CD4-positive, alpha-beta memory T cell (primary cell): ENCODE data around the gene CCDC97. TPM values are rescaled to one million over a fixed set of nuclear protein-coding genes. Genes with fewer than 3 reads are reported as not detected.

Experiments used
- CTCF ChIA-PET: fragments of 350-600 bp; sonication (Branson Sonifier 250); formaldehyde crosslinking; loops from one replicate; lab custom pipeline; 2021; ENCODE audit warnings: inconsistent platforms; ENCODE audit not compliant: partially characterized antibody; lab: Charles Lee
- POLR2A ChIA-PET: fragments of 350-600 bp; sonication (Branson Sonifier 250); formaldehyde crosslinking; loops from one replicate; lab custom pipeline; 2021; ENCODE audit not compliant: partially characterized antibody; lab: Charles Lee
- DNase-seq, 5 donors: peaks; one replicate each; pipeline versions ENCODE4 v3.0.0 to v3.0.0-alpha.2; 2020 to 2022; ENCODE audit warnings: mixed read lengths in 1 of 5
- H3K27ac ChIP-seq: one replicate; pipeline ENCODE4 v1.7.0; 2013; ENCODE audit warnings: low read depth, low read length
- H3K27me3 ChIP-seq: 2 replicates; pipeline ENCODE4 v1.7.0; 2013; ENCODE audit warnings: mild to moderate bottlenecking, low read length, moderate library complexity; ENCODE audit not compliant: insufficient read depth
- H3K36me3 ChIP-seq: 2 replicates; pipeline ENCODE4 v1.7.0; 2013; ENCODE audit warnings: mild to moderate bottlenecking, low read length, moderate library complexity; ENCODE audit not compliant: insufficient read depth
- H3K4me1 ChIP-seq: 2 replicates; pipeline ENCODE4 v1.7.0; 2013; ENCODE audit warnings: mild to moderate bottlenecking, low read length, moderate library complexity; ENCODE audit not compliant: insufficient read depth
- H3K4me3 ChIP-seq, 2 donors: one replicate each; pipeline ENCODE4 v1.7.0; 2013; ENCODE audit warnings: low read length in 2 of 2, mild to moderate bottlenecking in 1 of 2
- H3K9me3 ChIP-seq, 2 donors: one replicate each; pipeline ENCODE4 v1.7.0; 2013; ENCODE audit warnings: low read length in 2 of 2, control low read depth in 1 of 2; ENCODE audit not compliant: control insufficient read depth in 1 of 2
- H3K27ac Mint-ChIP-seq, 7 donors: one replicate each; pipeline ENCODE4 v1.8.0; 2020 to 2021; ENCODE audit warnings: mixed read lengths in 7 of 7, mild to moderate bottlenecking in 6 of 7, inconsistent platforms in 3 of 7, moderate library complexity in 3 of 7
- H3K27me3 Mint-ChIP-seq, 2 donors: one replicate each; pipeline ENCODE4 v1.8.0; 2020 to 2021; ENCODE audit warnings: mixed read lengths in 2 of 2
- H3K36me3 Mint-ChIP-seq, 2 donors: one replicate each; pipeline ENCODE4 v1.8.0; 2020 to 2021; ENCODE audit warnings: mixed read lengths in 2 of 2, inconsistent platforms in 1 of 2, mild to moderate bottlenecking in 1 of 2
- H3K4me1 Mint-ChIP-seq, 4 donors: one replicate each; pipeline ENCODE4 v1.8.0; 2020 to 2021; ENCODE audit warnings: mixed read lengths in 4 of 4, mild to moderate bottlenecking in 1 of 4
- H3K4me3 Mint-ChIP-seq, 8 donors: one replicate each; pipeline ENCODE4 v1.8.0; 2020 to 2021; ENCODE audit warnings: mixed read lengths in 8 of 8, mild to moderate bottlenecking in 7 of 8, moderate library complexity in 6 of 8, inconsistent platforms in 3 of 8
- H3K9me3 Mint-ChIP-seq, 8 donors: one replicate each; pipeline ENCODE4 v1.8.0; 2020 to 2021; ENCODE audit warnings: mixed read lengths in 8 of 8, mild to moderate bottlenecking in 5 of 8, inconsistent platforms in 3 of 8, moderate library complexity in 1 of 8
- intact Hi-C: fragments of 100-400 bp; cut with micrococcal nuclease; formaldehyde crosslinking; loops from one replicate; pipeline ENCODE4 v1.15.1; 2023
- polyA plus RNA-seq, 2 donors: library from polyadenylated mRNA; unstranded; fragments of 300-500 nt; fragmentation: Illumina TruSeq; gene quantifications; one replicate each; pipeline ENCODE4 v1.2.3, GENCODE V29; 2021
- total RNA-seq, 2 experiments: library from RNA; stranded (reverse); gene quantifications; one replicate each; pipeline ENCODE4 v1.2.3, GENCODE V29; 2021

CCDC97 gene
- total and polyA plus RNA-seq, 4 experiments from 2014 or later: 23.2 to 61.4 (median 44.3) TPM

- Mint-ChIP-seq H3K27me3 (no peaks in the 10 kb centered on the region), H3K4me1 (peaks cover 48 to 71% (median 60%) of the 10 kb centered on the region in 4 donors), H3K36me3 (peaks cover 10 to 46% of the 10 kb centered on the region in 2 donors), H3K27ac (peak overlapping the region; percentile 89 to 99 (median 99)), H3K4me3 (peak overlapping the region; percentile 84 to 100 (median 99)), H3K9me3 (peaks cover 0 to 6% (median 0%) of the 10 kb centered on the region in 8 donors)
- Histone ChIP-seq H3K9me3 (no peaks in the 10 kb centered on the region), H3K36me3 (peaks cover 3% of the 10 kb centered on the region), H3K27me3 (no peaks in the 10 kb centered on the region), H3K4me1 (peaks cover 67% of the 10 kb centered on the region), H3K27ac (peak overlapping the region; percentile 91), H3K4me3 (peak overlapping the region; percentile 68 to 88)
- peak; percentile 74 to 82 (median 75) for DNase-seq
- intact Hi-C loops: loop anchor here (1.0 to 5.0 kb wide), 4 partner anchors 13 to 199 kb away; partner anchors contain the start of genes BCKDHA, CCDC97 and EXOSC5
- CTCF ChIA-PET: interaction anchor here (0.6 to 3.1 kb wide), 16 partner anchors 12 to 150 kb away, joined by 3 to 48 read pairs (median 6); partner anchors contain the start of genes B9D2 and CCDC97
- POLR2A ChIA-PET: interaction anchor here (0.7 to 13.8 kb wide), 30 partner anchors 8 to 747 kb away, joined by 3 to 273 read pairs (median 6); partner anchors contain the start of genes ACTMAP, B9D2, CCDC97 and DMAC2
Observed at GRCh38 chr19:41352609-41353465, 42.9 kb downstream of the CCDC97 start.

GRCh38 chr19:41353466-41354342 is 43.7 kb downstream of the CCDC97 start, which contains the start of gene TGFB1:
Gene TGFB1 (minus strand): TSS chr19:41353922. CDS start chr19:41353044, 878 bp downstream.
- POLR2A ChIA-PET: interaction anchor here (0.7 to 13.8 kb wide), 18 partner anchors 9 to 576 kb away, joined by 3 to 273 read pairs (median 12); partner anchors contain the start of genes B9D2, CCDC97, DMAC2 and EXOSC5
- peaks cover 0 to 6% (median 0%) of the 10 kb centered on the region in 8 donors for H3K9me3 Mint-ChIP-seq
- Histone ChIP-seq H3K4me3 (peak within 1 kb of the TSS; percentile 68 to 88), H3K27ac (peak within 1 kb of the TSS; percentile 91), H3K27me3 (no peaks in the 10 kb centered on the region), H3K4me1 (peaks cover 68% of the 10 kb centered on the region), H3K9me3 (no peaks in the 10 kb centered on the region), H3K36me3 (no peaks in the 10 kb centered on the region)
- H3K27me3 Mint-ChIP-seq: no peaks in the 10 kb centered on the region
- DNase-seq: peak; percentile 93 to 95 (median 94)
- H3K27ac Mint-ChIP-seq: peak within 1 kb of the TSS; percentile 89 to 99 (median 98)
- H3K36me3 Mint-ChIP-seq: peaks cover 5 to 41% of the 10 kb centered on the region in 2 donors
- intact Hi-C loops: loop anchor here (1.0 to 5.0 kb wide), 5 partner anchors 10 to 199 kb away; partner anchors contain the start of genes BCKDHA and EXOSC5
- peak within 1 kb of the TSS; percentile 90 to 100 (median 99) for H3K4me3 Mint-ChIP-seq
- CTCF ChIA-PET: interaction anchor here (1.6 to 3.1 kb wide), 9 partner anchors 7 to 57 kb away, joined by 4 to 48 read pairs (median 12); partner anchors contain the start of gene B9D2
- H3K4me1 Mint-ChIP-seq: peaks cover 51 to 73% (median 61%) of the 10 kb centered on the region in 4 donors

- ChIA-PET POLR2A (interaction anchor here (0.9 to 13.8 kb wide), 6 partner anchors 8 to 90 kb away, joined by 3 to 273 read pairs (median 160); partner anchors contain the start of genes B9D2, CCDC97 and HNRNPUL1), CTCF (interaction anchor here (0.6 to 3.4 kb wide), 11 partner anchors 8 to 150 kb away, joined by 3 to 30 read pairs (median 5); partner anchors contain the start of gene B9D2)
- intact Hi-C loops: loop anchor here (1.0 to 5.0 kb wide), 4 partner anchors 9 to 198 kb away; no protein-coding TSS in a partner anchor
- Mint-ChIP-seq H3K27me3 (no peaks in the 10 kb centered on the region), H3K27ac (peak overlapping the region; percentile 89 to 99 (median 96)), H3K36me3 (peaks cover 0 to 36% of the 10 kb centered on the region in 2 donors), H3K4me1 (peaks cover 44 to 69% (median 56%) of the 10 kb centered on the region in 4 donors), H3K4me3 (peak overlapping the region; percentile 68 to 90 (median 81)), H3K9me3 (peaks cover 0 to 6% (median 0%) of the 10 kb centered on the region in 8 donors)
- H3K9me3 ChIP-seq: no peaks in the 10 kb centered on the region
- H3K4me3 ChIP-seq: no peak overlapping the region
- DNase-seq: peak in 1 of 5 donors; percentile 51
- peak overlapping the region; percentile 91 for H3K27ac ChIP-seq
- peaks cover 64% of the 10 kb centered on the region for H3K4me1 ChIP-seq
- no peaks in the 10 kb centered on the region for H3K27me3 ChIP-seq
- no peaks in the 10 kb centered on the region for H3K36me3 ChIP-seq
Observed at GRCh38 chr19:41354343-41354953, 44.5 kb downstream of the CCDC97 start.

GRCh38 chr19:41355035-41355434 is 45.1 kb downstream of the CCDC97 start:
- peak overlapping the region; percentile 68 to 94 (median 89) for H3K27ac Mint-ChIP-seq
- peaks cover 0 to 30% of the 10 kb centered on the region in 2 donors for H3K36me3 Mint-ChIP-seq
- H3K4me3 Mint-ChIP-seq: peak overlapping the region in 7 of 8 donors; percentile 39 to 79 (median 64)
- Histone ChIP-seq H3K4me1 (peaks cover 58% of the 10 kb centered on the region), H3K36me3 (no peaks in the 10 kb centered on the region), H3K27ac (peak overlapping the region; percentile 40), H3K4me3 (no peak overlapping the region), H3K27me3 (no peaks in the 10 kb centered on the region), H3K9me3 (no peaks in the 10 kb centered on the region)
- peaks cover 39 to 69% (median 53%) of the 10 kb centered on the region in 4 donors for H3K4me1 Mint-ChIP-seq
- ChIA-PET CTCF (interaction anchor here (0.6 to 3.4 kb wide), 11 partner anchors 9 to 151 kb away, joined by 3 to 30 read pairs (median 5); partner anchors contain the start of gene B9D2), POLR2A (interaction anchor here (0.9 to 13.8 kb wide), 6 partner anchors 8 to 91 kb away, joined by 3 to 273 read pairs (median 160); partner anchors contain the start of genes B9D2, CCDC97 and HNRNPUL1)
- no peaks in the 10 kb centered on the region for H3K27me3 Mint-ChIP-seq
- H3K9me3 Mint-ChIP-seq: peaks cover 0 to 6% (median 0%) of the 10 kb centered on the region in 8 donors
- no peak for DNase-seq
- intact Hi-C loops: loop anchor here (2.0 kb wide), 1 partner anchor 86 kb away; no protein-coding TSS in a partner anchor

GRCh38 chr19:41355802-41356201 is 45.8 kb downstream of the CCDC97 start:
- Histone ChIP-seq H3K9me3 (no peaks in the 10 kb centered on the region), H3K4me1 (peaks cover 50% of the 10 kb centered on the region), H3K4me3 (no peak overlapping the region), H3K27me3 (no peaks in the 10 kb centered on the region), H3K36me3 (no peaks in the 10 kb centered on the region), H3K27ac (peak overlapping the region; percentile 40)
- Mint-ChIP-seq H3K4me3 (peak overlapping the region in 7 of 8 donors; percentile 51 to 79 (median 64)), H3K27ac (peak overlapping the region; percentile 68 to 95 (median 91)), H3K27me3 (no peaks in the 10 kb centered on the region), H3K4me1 (peaks cover 37 to 66% (median 50%) of the 10 kb centered on the region in 4 donors), H3K9me3 (peaks cover 0 to 6% (median 0%) of the 10 kb centered on the region in 8 donors), H3K36me3 (peaks cover 0 to 28% of the 10 kb centered on the region in 2 donors)
- POLR2A ChIA-PET: interaction anchor here (0.9 to 13.8 kb wide), 6 partner anchors 8 to 193 kb away, joined by 3 to 273 read pairs (median 160); partner anchors contain the start of genes B9D2, CCDC97 and HNRNPUL1
- intact Hi-C loops: loop anchor here (2.0 kb wide), 1 partner anchor 85 kb away; no protein-coding TSS in a partner anchor
- CTCF ChIA-PET: interaction anchor here (1.0 to 3.4 kb wide), 14 partner anchors 8 to 151 kb away, joined by 3 to 30 read pairs (median 4); partner anchors contain the start of gene B9D2
- no peak for DNase-seq
